SHP77 treated with DMSO at 0.1 percent for 48 hours (cell line): ENCODE measurements around the gene FAM222B.
"Not testable (repeated sequence)": the region's sequence is repeated elsewhere in the genome, so short reads cannot be mapped to it uniquely, and the experiment has no call there.

Experiments
- DNase-seq: peaks from one replicate; lab custom pipeline; 2025; lab: John Stamatoyannopoulos, UW

Gene FAM222B

DNA sequence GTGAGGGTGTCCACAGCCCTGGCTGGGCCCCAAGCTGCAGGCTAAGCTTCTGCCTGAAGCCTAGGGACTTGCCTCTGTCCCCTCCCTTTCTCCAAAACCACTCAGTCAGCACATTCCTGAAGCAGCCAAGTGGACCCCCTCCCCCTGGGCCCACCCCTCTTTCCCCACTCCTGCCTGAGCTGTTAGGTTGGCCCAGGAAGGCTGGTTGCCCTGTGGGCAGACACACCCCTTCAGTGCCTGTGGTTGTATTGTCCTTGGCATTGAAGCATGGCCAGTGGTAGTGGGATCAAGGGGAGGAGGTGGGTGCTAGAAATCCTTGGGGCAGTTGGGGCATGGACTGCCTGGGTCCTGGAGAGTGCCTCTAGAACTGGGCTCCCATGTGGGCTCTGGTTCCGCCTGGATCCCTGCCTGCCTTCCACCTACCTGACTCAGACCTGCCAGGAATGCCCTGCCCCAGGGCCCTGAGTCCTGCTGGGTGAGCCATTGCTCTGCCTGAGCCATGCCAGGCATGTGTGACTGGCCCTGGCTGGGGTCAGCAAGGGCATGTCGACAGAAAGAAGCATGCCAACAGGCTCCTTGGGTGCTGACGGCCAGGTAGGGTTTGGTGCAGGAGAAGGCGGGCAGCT is 96.7 kb downstream of the FAM222B start:
- no peak for DNase-seq

DNA sequence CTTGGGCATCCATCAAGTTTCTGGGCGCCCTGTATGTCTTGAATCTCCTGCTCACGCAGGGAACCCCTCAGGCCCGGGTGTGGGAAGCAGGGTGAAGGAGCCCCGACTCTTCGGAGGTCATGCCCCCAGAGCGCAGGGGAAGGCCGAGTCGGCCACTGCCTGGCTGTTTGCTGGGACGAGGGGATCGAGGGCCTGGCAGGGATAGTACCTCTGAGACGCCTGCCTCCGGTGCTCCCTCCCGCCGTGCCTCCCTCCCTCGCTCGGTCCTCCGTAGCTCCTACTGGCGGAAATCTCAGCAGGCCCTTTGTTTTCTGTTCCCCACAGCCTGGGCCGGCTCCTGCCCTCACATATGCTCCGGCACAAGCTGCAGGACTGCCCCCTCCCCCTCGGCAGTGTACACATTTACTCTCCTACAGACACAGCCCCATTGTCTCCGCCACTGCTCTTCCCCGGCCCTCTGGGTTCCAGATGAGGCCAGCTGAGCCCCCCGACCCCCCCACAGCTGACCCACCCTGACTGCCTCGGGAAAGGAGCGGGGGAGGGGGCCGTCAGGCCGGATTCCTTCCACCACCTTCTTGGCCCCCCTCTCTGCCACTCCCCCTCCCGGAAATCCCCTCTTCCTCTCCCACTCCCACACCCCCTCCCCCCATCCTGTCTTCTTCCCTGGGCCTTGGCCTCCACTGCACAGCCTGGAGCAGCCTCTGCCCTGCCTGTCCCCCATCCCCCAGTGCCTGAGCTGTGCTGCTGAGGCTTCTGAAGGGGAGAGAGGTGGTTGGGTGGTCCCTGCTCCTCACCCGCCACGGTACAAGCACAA is 97.4 kb downstream of the FAM222B start:
- peak; percentile 14 for DNase-seq

DNA sequence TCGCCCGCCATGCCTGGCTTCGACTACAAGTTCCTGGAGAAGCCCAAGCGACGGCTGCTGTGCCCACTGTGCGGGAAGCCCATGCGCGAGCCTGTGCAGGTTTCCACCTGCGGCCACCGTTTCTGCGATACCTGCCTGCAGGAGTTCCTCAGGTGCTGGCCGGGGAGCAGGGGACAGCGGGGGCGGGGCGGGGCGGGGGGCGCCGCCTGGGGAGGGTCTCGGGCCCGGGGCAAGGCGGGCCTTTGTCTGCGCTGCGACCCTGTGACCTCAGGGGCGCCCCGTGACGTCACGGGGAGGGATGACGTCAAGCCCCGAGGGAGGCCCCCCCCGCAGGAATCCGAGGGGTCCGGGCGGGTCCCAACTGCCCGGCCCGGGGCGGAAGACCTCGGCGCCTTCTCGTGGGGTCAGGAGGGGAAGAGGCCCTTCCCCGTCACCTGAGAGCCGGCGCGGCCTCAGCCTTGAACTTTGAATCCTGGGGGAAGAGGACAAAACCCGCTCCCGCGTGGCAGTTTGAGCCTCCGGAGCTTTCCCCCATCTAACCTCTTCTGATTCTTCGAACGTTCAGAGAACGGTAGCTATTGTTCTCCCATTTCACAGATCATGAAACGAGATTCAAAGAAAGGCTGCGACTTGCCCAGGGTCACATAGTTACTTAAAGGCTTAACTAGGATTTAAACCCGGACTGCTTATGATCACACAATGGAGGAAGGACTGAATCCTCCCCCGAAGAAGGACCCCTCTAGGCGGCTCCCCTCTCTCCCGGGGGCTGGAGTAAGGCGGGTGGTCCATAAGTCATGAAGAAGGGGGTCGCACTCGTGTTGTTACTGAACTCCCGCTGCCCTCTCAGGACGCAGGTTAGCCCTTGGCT is 98.3 kb downstream of the FAM222B start:
- DNase-seq, result no peak

DNA sequence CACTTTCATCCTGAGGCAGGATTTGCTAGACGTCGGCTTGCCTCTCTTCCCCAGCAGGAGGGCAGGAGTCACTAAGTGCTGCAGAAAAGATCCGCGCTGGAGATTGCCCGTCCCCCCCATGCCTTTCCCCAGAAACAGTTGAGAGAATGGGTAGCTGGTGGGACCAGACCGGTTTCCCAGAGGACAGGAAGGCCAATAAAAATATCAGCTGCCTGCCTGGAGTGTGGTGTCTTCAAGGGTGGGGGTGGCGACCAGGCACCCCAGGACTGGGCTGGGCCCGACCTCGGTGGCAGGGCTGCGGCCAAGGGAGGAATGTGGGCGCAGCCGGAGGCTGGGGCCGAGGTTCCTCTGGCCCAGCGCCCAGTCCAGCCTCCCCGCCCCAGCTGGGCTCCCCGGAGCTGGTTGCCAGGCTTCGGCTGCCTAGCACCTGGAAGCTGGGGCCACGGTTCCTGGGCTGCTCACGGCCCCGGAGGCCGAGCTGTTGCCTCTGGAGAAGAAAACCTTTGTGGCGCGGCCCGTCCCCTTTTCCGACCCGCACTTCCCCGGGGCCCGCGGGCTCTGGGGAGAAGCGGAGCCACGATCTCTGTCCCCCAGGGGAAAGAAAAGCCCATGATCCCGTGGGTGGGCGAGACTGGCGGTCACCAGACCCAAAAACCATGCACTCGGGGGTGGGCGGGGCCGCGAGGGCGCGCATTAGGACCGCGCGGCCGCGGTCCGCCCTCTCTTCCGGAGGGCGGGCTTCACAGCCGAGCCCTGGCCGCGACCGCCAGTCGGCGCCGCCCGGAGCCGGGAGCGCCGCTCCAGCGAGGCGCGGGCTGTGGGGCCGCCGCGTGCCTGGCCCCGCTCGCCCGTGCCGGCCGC is 99.1 kb downstream of the FAM222B start, which contains the start of gene TRAF4:
Gene TRAF4, plus strand, starts transcription at position 769 of the 861 bp plus-strand sequence. CDS start 102 bp downstream, outside the sequence.
- DNase-seq, result peak; percentile 57

DNA sequence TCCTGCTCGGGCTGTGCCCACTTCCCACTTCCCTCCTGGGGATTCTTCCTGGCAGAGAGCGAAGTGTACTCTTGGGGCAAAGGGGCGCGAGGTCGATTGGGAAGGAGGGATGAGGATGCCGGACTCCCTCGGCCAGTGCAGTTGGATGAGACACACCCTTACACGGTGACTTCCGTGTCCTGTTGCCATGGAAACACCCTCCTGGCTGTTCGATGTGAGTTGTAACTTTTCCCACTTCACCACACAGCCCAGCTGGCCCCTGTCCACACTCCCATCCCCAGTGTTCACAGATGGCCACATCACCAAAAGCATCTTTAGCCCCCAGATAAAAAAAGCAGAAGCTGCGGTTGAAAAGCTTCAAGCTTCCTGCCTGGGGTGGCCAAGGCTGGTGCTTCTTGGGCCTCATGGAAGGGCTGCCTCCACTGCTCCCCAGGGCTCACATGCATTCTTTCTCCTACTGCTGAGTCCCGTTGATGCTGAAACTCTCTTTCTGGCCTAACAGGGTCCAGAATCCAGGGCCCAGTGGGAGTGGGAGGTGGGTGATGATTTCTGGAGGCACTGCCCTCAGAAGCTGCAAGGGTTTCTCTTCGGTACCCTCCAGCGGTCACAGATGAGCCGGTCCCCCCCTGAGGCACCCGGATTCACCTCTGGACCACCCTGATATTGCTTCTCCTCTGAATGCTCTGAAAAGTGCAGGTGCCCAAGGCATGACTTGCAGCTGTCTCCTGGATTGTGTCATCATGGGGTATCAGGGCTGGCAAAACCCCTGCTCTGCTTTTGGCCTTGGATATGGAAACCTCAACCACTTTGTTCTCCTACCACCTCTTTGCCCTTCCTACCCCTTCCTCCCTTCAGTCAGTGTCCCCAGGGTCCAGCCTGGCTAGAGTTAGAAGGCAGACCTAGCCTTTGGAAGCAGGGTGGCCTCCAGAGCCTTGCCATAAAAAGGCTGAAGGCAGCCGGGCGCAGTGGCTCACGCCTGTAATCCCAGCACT is 100.9 kb downstream of the FAM222B start:
- DNase-seq, result no peak

DNA sequence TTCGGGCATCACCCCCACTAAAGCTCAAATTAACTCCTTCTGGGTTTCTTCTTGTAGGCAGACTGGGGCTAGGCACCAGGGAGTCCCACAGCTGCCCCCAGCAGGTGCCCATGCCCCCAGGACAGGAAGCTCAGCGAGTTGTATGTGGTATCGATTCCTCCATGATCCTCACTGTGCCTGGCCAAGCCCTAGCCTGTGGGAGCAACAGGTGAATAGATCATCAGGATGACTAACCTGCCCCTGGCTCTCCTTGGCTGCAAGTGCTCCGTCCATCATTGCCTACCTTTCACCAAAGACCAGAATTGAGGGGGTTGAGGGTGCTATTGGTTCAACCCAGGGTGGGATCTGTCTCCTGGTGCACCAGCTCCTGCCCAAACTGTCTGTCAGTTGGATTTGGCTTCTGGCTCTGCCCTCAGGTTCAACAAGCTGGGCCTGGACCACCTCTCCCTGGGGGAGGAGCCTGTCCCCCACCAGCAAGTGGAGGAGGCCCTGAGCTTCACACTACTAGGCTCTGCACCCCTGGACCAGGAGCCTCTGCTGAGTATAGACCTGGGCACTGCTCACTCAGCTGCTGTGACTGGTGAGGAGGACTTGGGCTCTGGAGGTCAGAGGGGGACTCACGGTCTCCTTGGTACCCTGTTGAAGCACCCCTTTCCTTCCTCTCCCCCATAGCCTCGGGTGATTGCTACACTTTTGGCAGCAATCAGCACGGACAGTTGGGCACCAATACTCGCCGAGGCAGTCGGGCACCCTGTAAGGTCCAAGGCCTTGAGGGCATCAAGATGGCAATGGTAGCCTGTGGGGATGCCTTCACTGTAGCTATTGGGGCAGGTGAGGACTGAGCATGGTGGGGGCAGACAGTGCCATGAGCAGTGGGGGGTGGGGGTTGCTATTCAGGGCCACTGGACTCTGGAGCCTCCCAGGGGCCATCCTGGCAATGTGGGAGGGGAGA is 101.9 kb downstream of the FAM222B start:
- DNase-seq, result no peak

DNA sequence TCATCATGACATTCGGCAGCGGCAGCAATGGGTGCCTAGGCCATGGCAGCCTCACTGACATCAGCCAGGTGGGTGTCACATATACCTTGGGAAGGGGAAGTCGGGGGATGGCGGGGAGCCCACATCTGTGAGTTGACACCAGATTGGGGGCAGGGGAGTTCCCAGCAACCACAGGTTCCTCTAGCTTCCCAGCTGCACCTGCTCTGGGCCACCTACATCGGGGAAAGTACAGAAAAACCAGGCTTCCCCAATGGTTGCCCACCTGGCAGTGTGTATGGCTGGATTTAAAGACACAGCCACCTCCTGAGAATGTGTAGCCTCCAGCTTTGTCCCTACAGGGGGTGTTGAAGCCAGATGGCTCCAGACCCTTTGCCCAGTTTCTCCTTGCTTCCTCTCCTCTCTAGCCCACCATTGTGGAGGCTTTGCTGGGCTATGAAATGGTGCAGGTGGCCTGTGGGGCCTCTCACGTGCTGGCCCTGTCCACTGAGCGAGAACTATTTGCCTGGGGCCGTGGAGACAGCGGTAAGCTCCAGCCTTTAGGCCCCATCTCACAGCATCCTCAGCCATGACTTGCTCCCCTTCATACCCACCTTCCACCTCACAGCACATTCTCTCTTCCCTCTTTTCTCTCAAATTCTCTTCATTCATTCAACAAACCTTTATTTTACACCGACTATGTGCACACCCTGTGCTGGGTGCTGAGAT is 103.8 kb downstream of the FAM222B start:
- DNase-seq, result no peak

DNA sequence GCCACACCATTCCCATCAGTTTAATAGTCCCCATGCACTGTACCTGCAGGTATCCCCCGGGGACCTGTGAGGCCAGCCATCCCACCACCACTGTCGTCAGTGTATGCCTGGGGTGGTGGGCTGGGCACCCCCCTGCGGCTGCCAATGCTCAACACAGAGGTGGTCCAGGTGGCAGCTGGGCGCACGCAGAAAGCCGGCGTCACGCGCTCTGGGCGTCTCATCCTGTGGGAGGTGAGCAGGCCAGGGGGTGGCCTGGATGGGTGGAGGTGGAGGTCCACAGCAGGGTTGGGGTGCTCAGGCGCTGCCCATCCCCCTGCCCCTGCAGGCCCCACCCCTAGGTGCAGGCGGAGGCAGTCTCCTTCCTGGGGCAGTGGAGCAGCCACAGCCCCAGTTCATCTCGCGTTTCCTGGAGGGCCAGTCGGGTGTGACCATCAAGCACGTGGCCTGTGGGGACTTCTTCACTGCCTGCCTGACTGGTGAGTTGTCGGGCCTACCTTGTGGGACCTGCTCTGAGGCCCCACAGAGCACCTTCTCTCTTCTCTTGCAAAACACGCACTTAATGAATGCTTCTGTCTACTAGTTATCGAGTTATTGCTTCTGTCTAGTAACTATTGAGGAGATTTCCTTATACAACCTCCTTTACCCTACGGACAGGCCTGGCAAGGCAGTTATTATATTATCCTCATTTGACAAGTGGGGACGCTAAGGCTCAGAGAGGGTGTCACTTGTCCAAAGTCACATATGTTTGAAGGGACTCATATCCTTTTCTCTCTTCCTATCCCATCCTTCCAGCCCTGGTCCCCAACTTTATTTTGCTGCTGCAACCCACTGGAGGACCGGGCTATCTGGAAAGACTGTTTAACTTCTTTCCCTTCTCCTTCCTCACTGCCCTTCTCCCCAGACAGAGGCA is 104.6 kb downstream of the FAM222B start:
- no peak for DNase-seq

DNA sequence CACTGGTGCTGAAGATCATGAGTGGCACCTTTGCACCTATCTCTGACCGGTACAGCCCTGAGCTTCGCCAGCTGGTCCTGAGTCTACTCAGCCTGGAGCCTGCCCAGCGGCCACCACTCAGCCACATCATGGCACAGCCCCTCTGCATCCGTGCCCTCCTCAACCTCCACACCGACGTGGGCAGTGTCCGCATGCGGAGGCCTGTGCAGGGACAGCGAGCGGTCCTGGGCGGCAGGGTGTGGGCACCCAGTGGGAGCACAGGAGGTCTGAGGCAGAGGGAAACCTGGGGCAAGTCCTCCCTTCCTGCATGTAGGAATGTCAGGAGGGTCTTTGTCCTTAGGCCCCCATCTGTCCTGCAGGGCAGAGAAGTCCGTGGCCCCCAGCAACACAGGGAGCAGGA is 105.3 kb downstream of the FAM222B start:
- no peak for DNase-seq

DNA sequence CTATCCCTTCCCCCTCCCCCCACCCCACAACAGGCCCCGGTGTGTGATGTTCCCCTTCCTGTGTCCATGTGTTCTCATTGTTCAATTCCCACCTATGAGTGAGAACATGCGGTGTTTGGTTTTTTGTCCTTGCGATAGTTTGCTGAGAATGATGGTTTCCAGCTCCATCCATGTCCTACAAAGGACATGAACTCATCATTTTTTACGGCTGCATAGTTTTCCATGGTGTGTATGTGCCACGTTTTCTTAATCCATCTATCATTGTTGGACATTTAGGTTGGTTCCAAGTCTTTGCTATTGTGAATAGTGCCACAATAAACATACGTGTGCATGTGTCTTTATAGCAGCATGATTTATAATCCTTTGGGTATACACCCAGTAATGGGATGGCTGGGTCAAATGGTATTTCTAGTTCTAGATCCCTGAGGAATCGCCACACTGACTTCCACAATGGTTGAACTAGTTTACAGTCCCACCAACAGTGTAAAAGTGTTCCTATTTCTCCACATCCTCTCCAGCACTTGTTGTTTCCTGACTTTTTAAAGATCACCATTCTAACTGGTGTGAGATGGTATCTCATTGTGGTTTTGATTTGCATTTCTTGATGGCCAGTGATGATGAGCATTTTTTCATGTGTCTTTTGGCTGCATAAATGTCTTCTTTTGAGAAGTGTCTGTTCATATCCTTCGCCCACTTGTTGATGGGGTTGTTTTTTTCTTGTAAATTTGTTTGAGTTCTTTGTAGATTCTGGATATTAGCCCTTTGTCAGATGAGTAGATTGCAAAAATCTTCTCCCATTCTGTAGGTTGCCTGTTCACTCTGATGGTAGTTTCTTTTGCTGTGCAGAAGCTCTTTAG is 106.4 kb downstream of the FAM222B start:
- DNase-seq, result not testable (repeated sequence)

DNA sequence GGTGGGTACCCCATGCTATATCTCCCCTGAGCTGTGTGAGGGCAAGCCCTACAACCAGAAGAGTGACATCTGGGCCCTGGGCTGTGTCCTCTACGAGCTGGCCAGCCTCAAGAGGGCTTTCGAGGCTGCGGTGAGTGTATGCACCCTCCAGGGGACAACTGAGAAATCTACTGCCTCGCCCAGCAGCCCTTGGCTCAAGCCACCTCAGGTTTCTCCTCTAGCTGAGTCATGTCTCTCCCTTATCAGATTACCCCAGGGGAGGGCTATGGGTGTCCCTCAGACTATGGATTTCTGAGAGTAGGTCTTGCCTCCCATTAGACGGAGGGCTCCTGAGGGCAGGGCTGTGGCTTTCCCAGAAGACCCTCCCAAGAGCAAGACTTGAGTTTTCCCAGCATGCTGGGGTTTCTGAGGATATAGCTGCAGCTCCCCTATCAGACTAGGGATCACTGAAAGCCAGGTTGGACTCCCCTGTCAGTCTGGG is 107.3 kb downstream of the FAM222B start:
- no peak for DNase-seq

DNA sequence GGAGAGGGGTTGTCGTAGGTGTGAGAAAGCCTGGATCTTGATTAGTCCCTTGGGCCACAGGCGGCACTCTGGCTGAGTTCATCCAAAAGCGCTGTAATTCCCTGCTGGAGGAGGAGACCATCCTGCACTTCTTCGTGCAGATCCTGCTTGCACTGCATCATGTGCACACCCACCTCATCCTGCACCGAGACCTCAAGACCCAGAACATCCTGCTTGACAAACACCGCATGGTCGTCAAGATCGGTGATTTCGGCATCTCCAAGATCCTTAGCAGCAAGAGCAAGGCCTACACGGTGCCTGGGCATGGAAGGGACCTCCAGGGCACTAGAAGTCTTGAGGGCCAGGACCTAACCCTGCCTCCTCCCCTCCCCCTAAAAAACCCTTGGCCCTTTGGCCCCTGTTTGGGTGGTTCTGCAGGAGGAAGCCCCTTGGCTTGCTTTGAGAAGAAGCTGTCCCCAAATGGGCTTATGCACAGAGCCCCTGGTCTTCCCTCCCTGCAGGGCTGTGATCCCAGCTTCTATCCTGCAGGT is 107.8 kb downstream of the FAM222B start:
- DNase-seq, result no peak

DNA sequence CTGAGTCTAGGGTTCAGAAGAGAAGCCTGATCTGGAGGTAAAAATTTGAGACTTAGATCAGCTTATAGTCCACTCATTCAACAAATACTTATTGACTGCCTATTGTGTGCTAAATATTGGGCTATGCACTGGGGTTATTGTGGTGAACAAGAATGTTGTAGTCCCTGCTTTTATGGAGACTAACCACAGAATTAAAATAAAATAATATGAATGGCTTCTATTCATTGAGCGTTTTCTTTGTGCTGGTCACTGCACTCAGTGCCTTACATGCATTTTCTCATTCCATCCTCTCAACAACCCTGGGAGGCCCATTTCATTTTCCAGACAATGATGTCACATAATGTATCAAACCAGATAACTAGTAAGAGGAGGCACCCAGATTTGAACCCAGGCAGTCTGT is 109.2 kb downstream of the FAM222B start:
- DNase-seq, result no peak

DNA sequence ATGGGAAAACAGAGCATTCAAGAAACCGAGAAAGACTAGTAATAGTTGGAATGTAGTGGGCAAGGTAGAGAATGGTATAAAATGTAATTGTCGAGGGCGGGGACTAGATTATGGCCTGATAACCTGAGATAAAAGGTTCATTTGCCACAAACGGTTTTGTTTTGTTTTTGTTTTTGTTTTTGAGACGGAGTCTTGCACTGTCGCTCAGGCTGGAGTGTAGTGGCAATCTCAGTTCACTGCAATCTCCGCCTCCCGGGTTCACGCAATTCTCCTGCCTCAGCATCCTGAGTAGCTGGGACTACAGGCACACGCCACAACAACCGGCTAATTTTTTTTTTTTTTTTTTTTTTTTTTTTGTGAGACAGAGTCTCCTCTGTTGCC is 112.7 kb downstream of the FAM222B start:
- DNase-seq, result no peak

DNA sequence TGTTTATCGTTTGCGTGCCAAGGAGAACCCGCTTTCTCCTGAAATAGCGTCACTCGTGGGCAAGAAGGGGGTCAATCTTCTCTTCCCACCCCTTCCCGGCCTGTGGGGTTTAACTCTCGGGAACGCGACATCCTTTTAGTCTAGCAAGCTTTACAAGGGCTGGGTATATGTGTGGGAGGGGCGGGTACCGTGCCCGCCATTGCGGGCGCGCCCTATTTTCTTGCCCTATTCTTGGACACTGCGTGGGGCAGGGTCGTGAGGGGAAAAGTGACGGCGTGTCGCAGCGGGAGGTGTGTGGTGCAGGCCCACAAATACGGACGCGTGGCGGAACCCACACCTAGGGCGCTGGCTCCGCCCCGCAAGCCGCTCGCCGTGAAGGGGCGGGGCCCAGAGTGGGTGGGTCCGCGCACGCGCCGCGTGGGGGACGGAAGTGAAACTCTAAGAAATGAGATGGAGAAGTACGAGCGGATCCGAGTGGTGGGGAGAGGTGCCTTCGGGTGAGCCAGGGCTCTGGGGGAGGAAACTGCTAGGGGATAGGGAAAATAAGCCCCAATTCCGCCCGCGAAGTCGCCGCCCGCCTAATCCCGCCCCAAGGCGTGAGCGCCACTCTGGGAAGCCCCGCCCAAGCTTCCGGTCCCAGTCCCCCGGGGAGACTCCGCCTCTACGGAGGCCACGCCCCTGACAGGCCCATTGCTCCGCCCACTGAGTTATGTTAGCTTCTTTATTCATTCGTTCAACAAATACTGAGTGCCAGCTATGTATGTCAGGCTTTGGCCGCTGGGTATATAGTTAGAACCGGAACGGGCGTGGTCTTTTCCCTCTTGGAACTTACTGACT is 114.0 kb downstream of the FAM222B start, which contains the start of gene NEK8:
Gene NEK8, plus strand, starts transcription at position 425 of the 837 bp plus-strand sequence. Its CDS starts 26 bp downstream, at position 451.
- DNase-seq, result peak; percentile 75
